Ishikawa (cell line): ENCODE measurements around the gene UTS2B.

Experiments
- CEBPB ChIP-seq: IDR thresholded peaks from 2 replicates; pipeline ENCODE4 v1.6.1; 2012
- CREB1 ChIP-seq: IDR thresholded peaks from 2 replicates; pipeline ENCODE4 v1.6.1; 2012; ENCODE audit warnings: low read depth
- EGR1 ChIP-seq: IDR thresholded peaks from 2 replicates; pipeline ENCODE4 v1.6.1; 2012
- EP300 ChIP-seq: IDR thresholded peaks from 2 replicates; pipeline ENCODE4 v1.6.1; 2012; ENCODE audit warnings: borderline replicate concordance
- MAX ChIP-seq: IDR thresholded peaks from 2 replicates; pipeline ENCODE4 v1.6.1; 2012
- NFIC ChIP-seq: IDR thresholded peaks from 2 replicates; pipeline ENCODE4 v1.6.1; 2012
- RAD21 ChIP-seq: IDR thresholded peaks from 2 replicates; pipeline ENCODE4 v1.6.1; 2012; ENCODE audit warnings: low read depth
- REST ChIP-seq: IDR thresholded peaks from 2 replicates; pipeline ENCODE4 v1.6.1; 2012; ENCODE audit warnings: low read depth, mild to moderate bottlenecking
- TCF12 ChIP-seq: IDR thresholded peaks from 2 replicates; pipeline ENCODE4 v1.6.1; 2012; ENCODE audit warnings: low read depth
- TEAD4 ChIP-seq: IDR thresholded peaks from 2 replicates; pipeline ENCODE4 v1.6.1; 2012
- USF1 ChIP-seq: IDR thresholded peaks from 2 replicates; pipeline ENCODE4 v1.6.1; 2012
- YY1 ChIP-seq: IDR thresholded peaks from 2 replicates; pipeline ENCODE4 v1.6.1; 2012; ENCODE audit warnings: low read depth
- ZBTB7A ChIP-seq: IDR thresholded peaks from 2 replicates; pipeline ENCODE4 v1.6.1; 2012; ENCODE audit warnings: low read depth

- TF ChIP-seq USF1 (no peak), CEBPB (no peak), EP300 (no peak), TCF12 (no peak), EGR1 (no peak), MAX (no peak), NFIC (no peak), TEAD4 (no peak), YY1 (no peak), CREB1 (no peak), RAD21 (no peak), REST (no peak), ZBTB7A (no peak)
Observed at GRCh38 chr3:191362524-191363090, 32.3 kb upstream of the UTS2B start.
